Neural cell (in vitro differentiated cells): ENCODE measurements around the gene SPCS3. TPM values are rescaled to one million over a fixed set of nuclear protein-coding genes. Genes with fewer than 3 reads are reported as not detected.

Source experiments
- H2AFZ ChIP-seq: fragments of 200-600, 300-800 bp; sonication (generic), shearing (Covaris generic); 2 replicates; pipeline ENCODE4 v1.6.0; 2014; ENCODE audit warnings: low read depth, mild to moderate bottlenecking, antibody characterized with exemption, low read length, moderate library complexity
- H3F3A ChIP-seq: fragments of 200-600 bp; shearing (Covaris generic); 2 replicates; pipeline ENCODE4 v1.6.1; 2016; ENCODE audit warnings: mild to moderate bottlenecking, moderate library complexity, mixed read lengths, antibody characterized with exemption, low read length; ENCODE audit not compliant: insufficient read depth, poor library complexity, severe bottlenecking
- H3K27ac ChIP-seq: fragments of 200-600, 300-800 bp; sonication (generic), shearing (Covaris generic); 2 replicates; pipeline ENCODE4 v1.5.1; 2014; ENCODE audit warnings: mild to moderate bottlenecking, low read length, moderate library complexity
- H3K27me3 ChIP-seq: fragments of 300-800, 200-600 bp; sonication (generic), shearing (Covaris generic); 2 replicates; pipeline ENCODE4 v1.6.0; 2014; ENCODE audit warnings: mild to moderate bottlenecking, low read depth, low read length, moderate library complexity; ENCODE audit not compliant: insufficient read depth
- H3K36me3 ChIP-seq: fragments of 300-800, 200-600 bp; sonication (generic), shearing (Covaris generic); 2 replicates; pipeline ENCODE4 v1.5.1; 2014; ENCODE audit warnings: mild to moderate bottlenecking, antibody characterized with exemption, low read length, moderate library complexity; ENCODE audit not compliant: insufficient read depth
- H3K4me2 ChIP-seq: fragments of 300-800, 200-600 bp; sonication (generic), shearing (Covaris generic); 2 replicates; pipeline ENCODE4 v1.6.0; 2014; ENCODE audit warnings: mild to moderate bottlenecking, low read length
- H3K4me3 ChIP-seq: fragments of 300-800, 200-600 bp; sonication (generic), shearing (Covaris generic); 2 replicates; pipeline ENCODE4 v1.5.1; 2014; ENCODE audit warnings: mild to moderate bottlenecking, low read length, moderate library complexity
- H3K79me2 ChIP-seq: fragments of 200-600 bp; shearing (Covaris generic); replicated peaks from 2 replicates; pipeline ENCODE4 v1.6.0; 2014; ENCODE audit warnings: mild to moderate bottlenecking, low read length, moderate library complexity; ENCODE audit not compliant: insufficient read depth
- H3K9ac ChIP-seq: fragments of 300-800, 200-600 bp; sonication (generic), shearing (Covaris generic); 2 replicates; pipeline ENCODE4 v1.6.1; 2016; ENCODE audit warnings: mild to moderate bottlenecking, low read length, mixed read lengths
- H3K9me2 ChIP-seq: fragments of 200-600 bp; shearing (Covaris generic); 2 replicates; pipeline ENCODE4 v1.6.1; 2016; ENCODE audit warnings: mild to moderate bottlenecking, low read length, mixed read lengths; ENCODE audit not compliant: insufficient read depth
- H3K9me3 ChIP-seq: fragments of 200-600, 300-800 bp; sonication (generic), shearing (Covaris generic); 2 replicates; pipeline ENCODE4 v1.6.1; 2016; ENCODE audit warnings: mild to moderate bottlenecking, mixed run types, low read length, moderate library complexity, mixed read lengths
- H4K20me1 ChIP-seq: fragments of 200-600 bp; shearing (Covaris generic); 2 replicates; pipeline ENCODE4 v1.6.1; 2016; ENCODE audit warnings: mild to moderate bottlenecking, mixed run types; ENCODE audit not compliant: insufficient read depth
- EP300 ChIP-seq: fragments of 450-650 bp; conservative IDR thresholded peaks from 2 replicates; pipeline ENCODE4 v1.6.1; 2014; ENCODE audit warnings: antibody characterized with exemption, mild to moderate bottlenecking, moderate library complexity; ENCODE audit not compliant: poor library complexity, severe bottlenecking
- EZH2 ChIP-seq: fragments of 200-600, 300-800 bp; shearing (Covaris generic), sonication (generic); IDR thresholded peaks from 2 replicates; pipeline ENCODE4 v1.6.1; 2014; ENCODE audit warnings: antibody characterized with exemption, low read length, borderline replicate concordance, mild to moderate bottlenecking; ENCODE audit not compliant: insufficient read depth, poor library complexity, severe bottlenecking
- MXI1 ChIP-seq: fragments of 450-650 bp; conservative IDR thresholded peaks from 2 replicates; pipeline ENCODE4 v1.6.1; 2014; ENCODE audit warnings: antibody characterized with exemption, mild to moderate bottlenecking; ENCODE audit not compliant: poor library complexity, severe bottlenecking
- POLR2AphosphoS5 ChIP-seq: IDR thresholded peaks from 2 replicates; pipeline ENCODE4 v1.6.1; 2012
- RAD21 ChIP-seq: fragments of 450-650 bp; conservative IDR thresholded peaks from 2 replicates; pipeline ENCODE4 v1.6.1; 2014; ENCODE audit warnings: antibody characterized with exemption, mild to moderate bottlenecking, moderate library complexity
- SMC3 ChIP-seq: fragments of 450-650 bp; conservative IDR thresholded peaks from 2 replicates; pipeline ENCODE4 v1.6.1; 2014; ENCODE audit warnings: antibody characterized with exemption, mild to moderate bottlenecking, moderate library complexity; ENCODE audit not compliant: poor library complexity
- TAF1 ChIP-seq: IDR thresholded peaks from 2 replicates; pipeline ENCODE4 v1.6.1; 2012; ENCODE audit warnings: low read depth
- polyA plus RNA-seq: library from polyadenylated mRNA; depleted of rRNA; stranded (reverse); fragments of >200 nt; gene quantifications from 2 replicates; pipeline ENCODE4 v1.2.3, GENCODE V29; 2014
- TF ChIP-seq, protein P1 (sequence below): IDR thresholded peaks from 2 replicates; pipeline ENCODE4 v1.6.1; 2012; ENCODE audit warnings: borderline replicate concordance
- TF ChIP-seq, protein P2 (sequence below): fragments of 450-650 bp; IDR thresholded peaks from 2 replicates; pipeline ENCODE4 v1.5.1; 2014; ENCODE audit warnings: antibody characterized with exemption, mild to moderate bottlenecking, moderate library complexity; ENCODE audit not compliant: poor library complexity, severe bottlenecking

The SPCS3 gene
- polyA plus RNA-seq, 1 donor from 2014 or later, result 104 TPM

DNA sequence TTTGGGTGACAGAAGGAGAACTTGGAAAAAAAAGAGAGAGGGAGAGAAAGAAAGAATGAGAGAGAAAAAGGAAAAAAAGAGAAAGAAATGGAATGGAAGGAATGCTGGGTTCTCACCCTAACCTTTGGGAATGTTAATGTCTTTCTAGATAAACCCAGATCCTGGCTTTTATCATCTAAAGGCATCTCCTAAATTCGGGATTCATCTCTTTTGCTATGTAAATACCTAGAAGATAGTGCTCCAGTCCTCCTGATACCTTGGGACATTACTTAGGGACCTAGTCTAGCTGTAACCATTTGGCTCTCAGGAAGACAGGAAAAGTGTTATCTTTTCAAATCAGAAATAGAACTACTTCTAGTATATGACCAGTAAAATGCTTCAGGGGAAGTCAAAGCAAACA, 15.8 kb upstream of the SPCS3 start:
- Histone ChIP-seq H3F3A (no peaks in the 10 kb centered on the region), H3K9me2 (no peaks in the 10 kb centered on the region), H3K9ac (no peak overlapping the region), H2AFZ (no peak overlapping the region), H3K36me3 (no peaks in the 10 kb centered on the region), H3K27ac (no peak overlapping the region), H3K4me2 (no peak overlapping the region), H3K27me3 (no peaks in the 10 kb centered on the region), H3K4me3 (no peak overlapping the region), H3K79me2 (no peaks in the 10 kb centered on the region), H4K20me1 (no peaks in the 10 kb centered on the region), H3K9me3 (no peaks in the 10 kb centered on the region)
- no peak for TF ChIP-seq EP300
- TF ChIP-seq, protein P1, sequence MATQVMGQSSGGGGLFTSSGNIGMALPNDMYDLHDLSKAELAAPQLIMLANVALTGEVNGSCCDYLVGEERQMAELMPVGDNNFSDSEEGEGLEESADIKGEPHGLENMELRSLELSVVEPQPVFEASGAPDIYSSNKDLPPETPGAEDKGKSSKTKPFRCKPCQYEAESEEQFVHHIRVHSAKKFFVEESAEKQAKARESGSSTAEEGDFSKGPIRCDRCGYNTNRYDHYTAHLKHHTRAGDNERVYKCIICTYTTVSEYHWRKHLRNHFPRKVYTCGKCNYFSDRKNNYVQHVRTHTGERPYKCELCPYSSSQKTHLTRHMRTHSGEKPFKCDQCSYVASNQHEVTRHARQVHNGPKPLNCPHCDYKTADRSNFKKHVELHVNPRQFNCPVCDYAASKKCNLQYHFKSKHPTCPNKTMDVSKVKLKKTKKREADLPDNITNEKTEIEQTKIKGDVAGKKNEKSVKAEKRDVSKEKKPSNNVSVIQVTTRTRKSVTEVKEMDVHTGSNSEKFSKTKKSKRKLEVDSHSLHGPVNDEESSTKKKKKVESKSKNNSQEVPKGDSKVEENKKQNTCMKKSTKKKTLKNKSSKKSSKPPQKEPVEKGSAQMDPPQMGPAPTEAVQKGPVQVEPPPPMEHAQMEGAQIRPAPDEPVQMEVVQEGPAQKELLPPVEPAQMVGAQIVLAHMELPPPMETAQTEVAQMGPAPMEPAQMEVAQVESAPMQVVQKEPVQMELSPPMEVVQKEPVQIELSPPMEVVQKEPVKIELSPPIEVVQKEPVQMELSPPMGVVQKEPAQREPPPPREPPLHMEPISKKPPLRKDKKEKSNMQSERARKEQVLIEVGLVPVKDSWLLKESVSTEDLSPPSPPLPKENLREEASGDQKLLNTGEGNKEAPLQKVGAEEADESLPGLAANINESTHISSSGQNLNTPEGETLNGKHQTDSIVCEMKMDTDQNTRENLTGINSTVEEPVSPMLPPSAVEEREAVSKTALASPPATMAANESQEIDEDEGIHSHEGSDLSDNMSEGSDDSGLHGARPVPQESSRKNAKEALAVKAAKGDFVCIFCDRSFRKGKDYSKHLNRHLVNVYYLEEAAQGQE, result no peak
- TF ChIP-seq MXI1, result no peak
- no peak for TF ChIP-seq RAD21
- TF ChIP-seq POLR2AphosphoS5, result no peak
- no peak for TF ChIP-seq TAF1
- no peak for TF ChIP-seq EZH2
- TF ChIP-seq, protein P2, sequence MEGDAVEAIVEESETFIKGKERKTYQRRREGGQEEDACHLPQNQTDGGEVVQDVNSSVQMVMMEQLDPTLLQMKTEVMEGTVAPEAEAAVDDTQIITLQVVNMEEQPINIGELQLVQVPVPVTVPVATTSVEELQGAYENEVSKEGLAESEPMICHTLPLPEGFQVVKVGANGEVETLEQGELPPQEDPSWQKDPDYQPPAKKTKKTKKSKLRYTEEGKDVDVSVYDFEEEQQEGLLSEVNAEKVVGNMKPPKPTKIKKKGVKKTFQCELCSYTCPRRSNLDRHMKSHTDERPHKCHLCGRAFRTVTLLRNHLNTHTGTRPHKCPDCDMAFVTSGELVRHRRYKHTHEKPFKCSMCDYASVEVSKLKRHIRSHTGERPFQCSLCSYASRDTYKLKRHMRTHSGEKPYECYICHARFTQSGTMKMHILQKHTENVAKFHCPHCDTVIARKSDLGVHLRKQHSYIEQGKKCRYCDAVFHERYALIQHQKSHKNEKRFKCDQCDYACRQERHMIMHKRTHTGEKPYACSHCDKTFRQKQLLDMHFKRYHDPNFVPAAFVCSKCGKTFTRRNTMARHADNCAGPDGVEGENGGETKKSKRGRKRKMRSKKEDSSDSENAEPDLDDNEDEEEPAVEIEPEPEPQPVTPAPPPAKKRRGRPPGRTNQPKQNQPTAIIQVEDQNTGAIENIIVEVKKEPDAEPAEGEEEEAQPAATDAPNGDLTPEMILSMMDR, result no peak
- TF ChIP-seq SMC3, result no peak

DNA sequence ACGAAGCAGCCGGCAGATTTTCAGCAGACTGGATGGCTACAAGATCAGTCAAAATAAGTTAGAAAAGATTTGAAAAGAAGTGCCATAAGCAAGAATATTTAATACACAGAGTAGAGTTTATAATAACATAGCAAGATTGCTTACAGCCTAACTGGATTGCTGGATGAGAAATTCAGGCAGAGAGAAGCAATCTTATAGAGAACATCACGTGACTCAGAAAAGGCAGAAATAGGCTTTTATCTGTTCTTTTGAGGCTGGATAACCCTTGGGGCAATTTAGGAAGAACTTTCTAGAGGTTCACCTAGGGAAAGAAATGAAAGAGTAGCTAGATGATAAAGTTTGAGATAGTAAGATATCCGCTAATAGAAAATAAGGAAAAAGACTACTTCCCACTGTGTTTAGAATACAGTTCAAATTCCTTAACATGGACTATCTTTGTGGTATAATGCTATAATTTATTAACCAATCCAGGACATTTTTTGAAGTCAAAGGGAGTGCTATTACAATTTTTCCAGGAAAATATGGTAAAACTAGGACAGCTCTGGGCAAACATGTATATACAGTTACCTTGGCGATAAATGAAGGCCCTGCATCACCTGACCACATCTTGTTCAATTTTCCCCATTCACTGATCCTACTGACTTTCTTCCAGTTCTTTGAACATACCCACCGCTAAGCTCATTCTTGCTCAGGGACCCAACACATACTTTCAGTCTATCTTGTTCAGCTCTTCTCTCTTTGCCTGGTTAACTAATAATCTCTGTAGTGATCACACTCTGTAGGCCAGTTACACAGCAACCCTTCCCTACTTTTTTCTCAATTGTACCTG, 12.7 kb upstream of the SPCS3 start:
- no peak overlapping the region for H3K9ac ChIP-seq
- H3K79me2 ChIP-seq, result no peaks in the 10 kb centered on the region
- H3K9me2 ChIP-seq, result no peaks in the 10 kb centered on the region
- no peaks in the 10 kb centered on the region for H4K20me1 ChIP-seq
- H3K36me3 ChIP-seq, result no peaks in the 10 kb centered on the region
- no peaks in the 10 kb centered on the region for H3K9me3 ChIP-seq
- no peaks in the 10 kb centered on the region for H3K27me3 ChIP-seq
- no peak overlapping the region for H3K27ac ChIP-seq
- H3F3A ChIP-seq, result no peaks in the 10 kb centered on the region
- no peak overlapping the region for H2AFZ ChIP-seq
- no peak overlapping the region for H3K4me2 ChIP-seq
- H3K4me3 ChIP-seq, result no peak overlapping the region
- no peak for TF ChIP-seq SMC3
- TF ChIP-seq MXI1, result no peak
- no peak for TF ChIP-seq TAF1
- no peak for TF ChIP-seq EP300
- no peak for TF ChIP-seq POLR2AphosphoS5

DNA sequence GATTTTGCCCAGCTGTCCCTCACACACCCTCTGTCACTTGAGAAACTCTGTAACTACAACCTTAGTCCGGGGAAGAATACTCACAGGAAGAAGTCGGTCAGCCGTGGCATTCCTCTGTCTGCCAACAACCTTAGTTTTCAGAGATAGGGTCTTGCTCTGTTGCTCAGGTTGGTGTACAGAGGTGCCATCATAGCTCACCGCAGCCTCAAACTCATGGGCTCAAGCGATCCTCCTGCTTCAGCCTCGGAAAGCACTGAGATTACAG, 12.2 kb upstream of the SPCS3 start:
- Histone ChIP-seq H3K9me2 (no peaks in the 10 kb centered on the region), H2AFZ (no peak overlapping the region), H3F3A (no peaks in the 10 kb centered on the region), H3K36me3 (no peaks in the 10 kb centered on the region), H3K4me3 (no peak overlapping the region), H3K27me3 (no peaks in the 10 kb centered on the region), H3K4me2 (no peak overlapping the region), H3K79me2 (no peaks in the 10 kb centered on the region), H3K9me3 (no peaks in the 10 kb centered on the region), H3K27ac (no peak overlapping the region), H4K20me1 (no peaks in the 10 kb centered on the region), H3K9ac (no peak overlapping the region)
- no peak for TF ChIP-seq MXI1
